Stimulated activated CD8-positive, alpha-beta memory T cell treated with anti-CD3 and anti-CD28 coated beads, Interleukin-7, amount 100 ng/mL, for 48 hours (primary cell): Measurements from ENCODE around the gene PTPN18.
"Not testable (repeated sequence)": the region's sequence is repeated elsewhere in the genome, so short reads cannot be mapped to it uniquely, and the experiment has no call there.

Experiments used
- DNase-seq, 2 donors: peaks; one replicate each; pipeline ENCODE4 v3.0.0-alpha.2; 2020; ENCODE audit warnings: low read depth in 1 of 2; ENCODE audit errors: extremely low read depth in 1 of 2

Gene PTPN18

DNA sequence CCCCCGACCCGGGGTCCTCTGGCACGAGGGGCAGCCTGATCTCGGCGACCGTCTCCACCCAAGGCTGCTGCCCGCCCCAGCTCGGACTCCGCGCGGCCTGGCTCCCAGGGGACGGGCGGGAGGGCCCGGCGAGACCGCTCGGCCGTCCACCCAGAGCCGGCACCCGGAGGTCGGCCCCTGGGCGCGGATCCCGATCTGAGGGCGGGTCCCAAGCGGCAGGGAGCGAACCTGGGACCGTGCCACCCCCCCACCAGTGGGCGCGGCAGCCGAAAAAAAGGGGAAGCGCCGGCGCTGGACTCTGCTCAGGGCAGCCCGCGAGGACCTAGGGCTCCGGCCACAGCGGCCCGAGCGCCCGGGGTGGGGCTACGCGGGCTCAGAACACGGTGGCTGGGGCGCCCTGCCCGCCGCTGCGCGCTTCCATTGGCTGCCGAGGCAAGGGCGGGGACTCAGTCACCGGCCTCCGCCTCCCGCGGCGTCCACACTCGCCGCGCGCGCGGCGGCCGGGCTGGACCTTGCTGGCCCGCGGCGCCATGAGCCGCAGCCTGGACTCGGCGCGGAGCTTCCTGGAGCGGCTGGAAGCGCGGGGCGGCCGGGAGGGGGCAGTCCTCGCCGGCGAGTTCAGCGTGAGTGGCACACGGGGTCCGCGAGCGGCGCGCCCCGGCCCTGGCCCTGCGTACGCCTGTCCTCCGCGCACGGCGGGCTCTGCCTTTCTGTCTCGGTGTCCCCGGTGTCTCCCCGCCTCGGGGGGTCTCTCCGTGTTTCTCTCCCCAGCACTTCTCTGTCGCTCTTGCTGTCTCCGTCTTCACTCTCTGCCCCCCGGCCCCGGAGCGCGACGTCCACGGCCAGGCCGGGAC, at the start of gene PTPN18:
Gene PTPN18, plus strand, starts transcription at position 479 of the 854 bp plus-strand sequence. Its CDS starts 52 bp downstream, at position 531.
- peak in 1 of 2 donors; percentile 40 for DNase-seq

- DNase-seq: no peak
Measured at GRCh38 chr2:130307850-130308249, 48.0 kb upstream of the PTPN18 start.

DNA sequence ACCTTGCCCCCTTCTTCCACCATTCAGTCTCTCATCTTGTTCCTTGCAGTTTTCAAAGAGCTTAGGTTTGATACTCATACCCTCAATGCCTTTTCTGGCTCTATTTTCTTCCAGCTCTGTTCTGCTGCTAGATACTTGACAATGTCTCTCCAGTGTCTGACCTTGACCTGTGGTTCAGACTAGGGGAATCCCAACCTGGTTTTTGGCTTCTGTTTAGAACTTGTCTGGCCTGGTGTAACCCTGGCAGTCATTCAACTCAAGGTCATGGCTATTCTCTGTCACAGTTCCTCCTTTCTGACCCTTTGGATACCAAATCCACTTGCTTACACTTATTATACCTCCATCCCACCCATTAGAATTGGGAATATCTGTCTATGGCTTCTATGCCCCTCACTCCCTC, 45.0 kb upstream of the PTPN18 start:
- DNase-seq: no peak

DNA sequence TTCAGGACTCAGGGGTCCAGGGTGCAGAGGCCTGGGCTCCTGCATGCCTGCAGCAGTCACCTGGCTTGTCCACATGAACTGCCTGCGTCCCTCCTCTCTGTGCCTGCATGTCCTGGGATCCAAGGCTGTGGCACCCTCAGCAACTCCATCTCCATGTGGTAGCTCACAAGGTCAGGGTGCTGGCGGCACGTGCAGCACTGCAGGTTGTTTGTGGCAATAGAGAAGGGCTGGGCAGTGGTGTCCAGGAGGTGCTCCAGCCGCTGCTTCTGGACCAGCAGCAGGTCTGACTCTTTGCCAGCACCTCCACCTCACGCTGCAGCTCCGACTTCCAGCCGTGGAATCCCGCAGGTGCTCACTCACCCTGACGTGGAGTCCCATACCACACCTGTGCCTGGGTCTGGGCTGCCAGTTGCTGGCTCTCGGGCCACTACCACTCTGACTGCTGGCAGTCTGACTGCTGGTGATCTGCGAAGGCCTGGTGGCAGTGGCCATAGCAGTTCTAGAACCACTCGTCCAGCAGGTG, 42.0 kb upstream of the PTPN18 start:
- DNase-seq: no peak

DNA sequence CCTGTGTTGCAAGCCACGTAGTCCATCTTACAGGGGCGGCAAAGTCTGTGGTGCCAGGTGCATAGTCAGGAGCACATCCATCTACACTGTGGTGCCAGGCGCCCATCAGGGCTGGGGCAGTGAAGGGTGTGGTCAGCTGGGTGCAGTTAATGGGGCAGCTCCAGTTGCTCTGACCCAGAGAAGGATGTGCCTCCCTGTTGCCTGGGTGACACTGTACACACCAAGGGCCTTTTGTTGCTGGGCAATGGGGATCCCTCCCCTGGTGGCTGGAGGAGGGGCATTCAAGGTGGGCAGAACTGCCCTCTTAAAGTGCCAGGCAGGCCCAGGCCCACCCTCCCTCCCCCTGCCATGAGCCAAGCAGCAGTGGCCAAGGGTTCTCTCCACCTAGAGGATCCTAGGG, 41.5 kb upstream of the PTPN18 start:
- no peak for DNase-seq

DNA sequence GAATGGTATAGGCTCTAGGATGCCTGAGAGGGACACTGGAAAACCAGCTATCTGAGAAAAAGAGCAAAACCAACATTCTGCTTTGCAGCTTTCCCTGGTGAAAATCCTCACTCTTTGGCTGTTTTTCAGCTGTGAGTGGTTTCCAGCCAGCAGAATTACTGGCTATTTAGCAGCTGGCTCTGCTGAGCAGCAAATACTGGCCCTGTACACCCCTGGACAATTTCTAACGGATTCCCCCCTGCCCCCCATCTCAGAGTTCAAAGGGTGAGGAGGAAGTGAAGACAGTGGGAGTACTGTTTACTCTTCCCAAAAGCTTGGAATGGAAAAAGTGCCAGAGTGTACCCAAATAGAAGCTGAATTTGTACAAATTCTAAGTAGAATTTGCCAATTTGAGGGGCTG, 39.3 kb upstream of the PTPN18 start:
- no peak for DNase-seq

GRCh38 chr2:130318906-130319305, 37.0 kb upstream of the PTPN18 start:
- no peak for DNase-seq

GRCh38 chr2:130319536-130319935, 36.3 kb upstream of the PTPN18 start:
- no peak for DNase-seq

- DNase-seq: no peak
Measured at GRCh38 chr2:130327703-130328527, 27.9 kb upstream of the PTPN18 start.

- no peak for DNase-seq
Measured at GRCh38 chr2:130328710-130329109, 27.1 kb upstream of the PTPN18 start.

DNA sequence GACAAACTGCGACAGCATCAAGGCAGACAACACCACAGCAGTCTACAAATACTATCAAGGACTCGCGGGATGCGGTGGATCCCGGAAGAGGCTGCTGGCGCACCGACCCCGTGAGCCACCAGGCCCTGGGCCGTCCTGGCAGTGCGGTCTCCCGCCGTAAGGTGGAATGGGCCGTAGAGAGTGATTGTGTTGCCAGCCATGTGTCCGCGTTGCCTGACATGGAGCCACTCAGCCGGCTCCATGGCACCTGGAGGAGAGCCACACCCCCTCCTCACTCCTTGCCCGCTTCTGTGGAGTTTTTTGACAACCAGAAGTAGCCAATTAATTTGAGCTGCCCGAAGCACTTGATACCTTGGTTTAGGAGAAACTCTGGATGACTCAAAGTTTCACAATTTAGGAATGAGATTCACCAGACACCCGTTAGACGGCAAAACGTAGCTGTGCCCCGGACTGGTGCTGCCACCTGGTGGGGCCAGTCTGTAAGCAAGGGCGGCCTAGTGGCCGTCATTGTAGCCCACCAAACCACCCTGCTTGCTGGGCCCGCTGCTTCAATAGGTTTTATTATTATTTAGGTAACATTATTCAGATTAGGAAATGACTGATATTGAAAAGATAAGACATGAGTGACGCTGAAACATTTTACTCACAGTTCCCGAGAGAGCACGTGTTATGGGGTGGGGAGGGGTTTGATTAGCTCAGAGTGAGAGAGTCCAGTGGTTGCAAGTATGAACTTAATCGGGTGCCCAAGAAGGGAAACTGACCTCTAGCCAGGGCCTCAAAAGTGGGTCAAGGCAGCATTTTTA, 23.4 kb upstream of the PTPN18 start:
- peak; percentile 37 to 59 for DNase-seq

DNA sequence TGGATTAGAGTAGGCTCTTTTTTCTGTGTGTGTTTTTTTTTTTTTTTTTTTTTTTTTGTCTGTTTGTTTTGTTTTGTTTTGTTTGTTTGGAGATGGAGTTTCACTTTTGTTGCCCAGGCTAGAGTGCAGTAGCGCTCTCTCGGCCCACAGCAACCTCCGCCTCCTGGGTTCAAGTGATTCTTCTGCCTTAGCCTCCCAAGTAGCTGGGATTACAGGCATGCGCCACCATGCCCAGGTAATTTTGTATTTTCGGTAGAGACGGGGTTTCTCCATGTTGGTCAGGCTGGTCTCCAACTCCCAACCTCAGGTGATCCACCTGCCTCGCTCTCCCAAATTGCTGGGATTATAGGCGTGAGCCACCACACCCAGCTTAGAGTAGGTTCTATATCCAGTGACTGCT, 22.6 kb upstream of the PTPN18 start:
- not testable (repeated sequence) for DNase-seq

GRCh38 chr2:130334026-130334425, 21.8 kb upstream of the PTPN18 start:
- no peak for DNase-seq

DNA sequence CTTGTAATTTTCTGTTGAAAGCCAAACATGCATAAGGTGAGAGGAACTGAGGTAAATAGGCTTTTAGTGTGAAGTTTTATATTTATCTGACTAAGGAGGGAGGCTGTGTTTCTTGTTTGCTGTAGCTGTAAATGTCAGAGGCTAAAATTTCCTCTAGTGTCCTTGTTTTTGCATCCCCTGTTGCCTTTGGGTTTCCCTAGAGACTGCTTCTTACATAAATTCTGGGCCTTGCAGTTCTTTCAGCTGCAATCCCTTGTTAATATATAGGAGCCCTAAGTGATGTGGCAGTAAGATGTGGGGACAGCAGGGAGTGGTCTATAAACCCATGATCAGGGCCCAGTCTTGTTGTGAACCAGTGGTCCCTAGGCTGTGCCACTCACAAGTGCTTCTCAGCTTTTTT, 20.6 kb upstream of the PTPN18 start:
- DNase-seq: no peak

GRCh38 chr2:130336150-130336876, 19.5 kb upstream of the PTPN18 start:
- DNase-seq: no peak

- DNase-seq: no peak
Measured at GRCh38 chr2:130336877-130337734, 18.8 kb upstream of the PTPN18 start.

- DNase-seq: no peak
Measured at GRCh38 chr2:130337735-130338325, 18.0 kb upstream of the PTPN18 start.

DNA sequence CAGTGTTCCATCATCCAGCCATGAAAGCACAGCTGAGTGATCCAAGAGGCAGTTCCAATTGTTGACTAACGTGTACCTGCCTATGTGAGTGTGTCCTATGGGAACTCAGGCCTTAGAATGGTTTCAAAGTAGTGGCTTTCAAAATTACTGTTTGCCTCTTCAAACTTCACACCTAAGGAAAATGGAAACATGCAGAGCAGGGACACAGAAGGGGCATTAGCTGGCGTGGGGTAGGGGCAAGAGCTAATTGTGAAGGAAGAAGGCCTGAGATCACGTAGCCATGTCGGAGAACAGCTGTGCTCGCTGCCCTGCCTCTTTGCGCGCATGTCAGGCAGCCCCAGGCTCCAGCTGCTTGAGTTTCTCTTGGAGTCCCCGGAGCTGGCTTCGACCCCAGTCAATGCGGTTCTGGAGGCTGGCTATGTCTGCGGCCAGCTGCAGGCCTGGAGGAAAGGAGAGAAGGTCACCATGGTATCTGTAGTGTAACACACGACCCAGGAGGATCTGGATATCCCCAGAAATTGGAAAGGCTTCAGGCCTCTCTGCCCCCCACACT, 17.0 kb upstream of the PTPN18 start:
- DNase-seq: no peak
